Measurements from ENCODE around the gene HS3ST3A1. TPM values are rescaled to one million over a fixed set of nuclear protein-coding genes. Genes with fewer than 3 reads are reported as not detected.
"Not testable (repeated sequence)": the region's sequence is repeated elsewhere in the genome, so short reads cannot be mapped to it uniquely, and the experiment has no call there.

HS3ST3A1 gene
- total RNA-seq, 1 donor from 2014 or later = not detected

DNA sequence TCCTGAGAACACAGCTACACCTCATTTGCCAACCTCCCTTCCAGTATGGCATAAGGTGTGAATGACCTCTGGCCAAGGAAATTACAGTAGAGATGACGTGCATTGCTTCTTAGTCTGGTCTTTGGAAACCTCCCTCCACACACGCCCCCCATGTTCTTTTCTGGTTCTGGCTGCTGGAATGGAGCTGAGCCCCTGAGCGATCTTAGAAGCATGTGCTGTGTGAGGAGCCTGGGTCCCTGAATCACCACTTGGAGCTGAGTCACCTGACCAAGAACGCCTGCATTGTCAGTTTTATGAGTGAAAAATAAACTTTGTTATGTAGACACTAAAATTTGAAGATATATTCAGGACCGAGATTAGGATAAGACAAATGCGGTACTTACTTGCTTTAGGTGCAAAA is 51.4 kb downstream of the HS3ST3A1 start:
- Mint-ChIP-seq H3K4me3 (no peak overlapping the region), H3K9me3 (peaks cover 13% of the 10 kb centered on the region), H3K4me1 (no peaks in the 10 kb centered on the region), H3K27ac (no peak overlapping the region), H3K27me3 (peaks cover 8% of the 10 kb centered on the region), H3K36me3 (ENCODE audit: low read depth) (no peaks in the 10 kb centered on the region)
- DNase-seq (no peak), ATAC-seq (ENCODE audit: low read depth) (no peak)
- POLR2A ChIA-PET = no interaction called here
- CTCF ChIA-PET = no interaction called here
- intact Hi-C loops (cut with micrococcal nuclease) = no loop called here
- TF ChIP-seq, protein P1, sequence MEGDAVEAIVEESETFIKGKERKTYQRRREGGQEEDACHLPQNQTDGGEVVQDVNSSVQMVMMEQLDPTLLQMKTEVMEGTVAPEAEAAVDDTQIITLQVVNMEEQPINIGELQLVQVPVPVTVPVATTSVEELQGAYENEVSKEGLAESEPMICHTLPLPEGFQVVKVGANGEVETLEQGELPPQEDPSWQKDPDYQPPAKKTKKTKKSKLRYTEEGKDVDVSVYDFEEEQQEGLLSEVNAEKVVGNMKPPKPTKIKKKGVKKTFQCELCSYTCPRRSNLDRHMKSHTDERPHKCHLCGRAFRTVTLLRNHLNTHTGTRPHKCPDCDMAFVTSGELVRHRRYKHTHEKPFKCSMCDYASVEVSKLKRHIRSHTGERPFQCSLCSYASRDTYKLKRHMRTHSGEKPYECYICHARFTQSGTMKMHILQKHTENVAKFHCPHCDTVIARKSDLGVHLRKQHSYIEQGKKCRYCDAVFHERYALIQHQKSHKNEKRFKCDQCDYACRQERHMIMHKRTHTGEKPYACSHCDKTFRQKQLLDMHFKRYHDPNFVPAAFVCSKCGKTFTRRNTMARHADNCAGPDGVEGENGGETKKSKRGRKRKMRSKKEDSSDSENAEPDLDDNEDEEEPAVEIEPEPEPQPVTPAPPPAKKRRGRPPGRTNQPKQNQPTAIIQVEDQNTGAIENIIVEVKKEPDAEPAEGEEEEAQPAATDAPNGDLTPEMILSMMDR (IDR thresholded peaks at IDR 0.05) = no peak

DNA sequence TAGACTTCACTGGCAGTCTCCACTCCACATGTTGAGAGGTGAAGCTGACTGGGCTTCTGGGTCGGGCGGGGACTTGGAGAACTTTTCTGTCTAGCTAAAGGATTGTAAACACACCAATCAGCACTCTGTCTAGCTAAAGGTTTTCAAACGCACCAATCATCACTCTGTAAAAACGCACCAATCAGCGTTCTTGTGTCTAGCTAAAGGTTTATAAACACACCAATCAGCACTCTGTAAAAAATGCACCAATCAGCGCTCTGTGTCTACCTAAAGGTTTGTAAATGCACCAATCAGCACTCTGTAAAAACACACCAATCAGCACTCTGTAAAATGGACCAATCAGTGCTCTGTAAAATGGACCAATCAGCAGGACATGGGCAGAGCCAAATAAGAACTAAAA is 53.2 kb downstream of the HS3ST3A1 start:
- CTCF ChIA-PET; H3K4me3 Mint-ChIP-seq; H3K27ac Mint-ChIP-seq; H3K27me3 Mint-ChIP-seq; DNase-seq; intact Hi-C loops (cut with micrococcal nuclease); ATAC-seq (ENCODE audit: low read depth); POLR2A ChIA-PET; H3K4me1 Mint-ChIP-seq; H3K36me3 Mint-ChIP-seq (ENCODE audit: low read depth): not testable (repeated sequence)
- peaks cover 13% of the 10 kb centered on the region for H3K9me3 Mint-ChIP-seq

DNA sequence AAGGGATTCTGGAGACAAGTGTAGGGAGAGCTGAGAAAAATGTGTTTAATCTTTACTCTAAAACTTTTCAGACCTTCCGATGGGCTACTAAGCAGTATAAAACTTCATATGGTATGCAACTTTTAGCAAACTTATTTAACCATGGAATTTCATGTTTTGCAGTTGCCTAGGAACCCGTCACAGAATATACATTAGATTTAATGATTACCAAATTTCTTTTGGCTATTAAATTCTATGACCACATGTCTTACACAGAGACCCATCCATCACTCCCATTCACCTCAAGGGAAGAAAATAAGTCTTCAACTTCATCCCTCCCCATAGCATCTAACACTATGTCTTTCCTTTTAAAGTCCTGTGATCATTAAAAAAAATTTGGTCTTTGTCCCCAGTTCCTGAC is 54.9 kb downstream of the HS3ST3A1 start:
- Mint-ChIP-seq H3K4me1 (no peaks in the 10 kb centered on the region), H3K9me3 (peaks cover 13% of the 10 kb centered on the region), H3K27me3 (peaks cover 8% of the 10 kb centered on the region), H3K4me3 (no peak overlapping the region), H3K27ac (no peak overlapping the region), H3K36me3 (ENCODE audit: low read depth) (no peaks in the 10 kb centered on the region)
- ATAC-seq (ENCODE audit: low read depth) (no peak), DNase-seq (no peak)
- TF ChIP-seq, protein P1 (IDR thresholded peaks at IDR 0.05) = no peak
- CTCF ChIA-PET = no interaction called here
- POLR2A ChIA-PET = no interaction called here
- intact Hi-C loops (cut with micrococcal nuclease) = no loop called here

DNA sequence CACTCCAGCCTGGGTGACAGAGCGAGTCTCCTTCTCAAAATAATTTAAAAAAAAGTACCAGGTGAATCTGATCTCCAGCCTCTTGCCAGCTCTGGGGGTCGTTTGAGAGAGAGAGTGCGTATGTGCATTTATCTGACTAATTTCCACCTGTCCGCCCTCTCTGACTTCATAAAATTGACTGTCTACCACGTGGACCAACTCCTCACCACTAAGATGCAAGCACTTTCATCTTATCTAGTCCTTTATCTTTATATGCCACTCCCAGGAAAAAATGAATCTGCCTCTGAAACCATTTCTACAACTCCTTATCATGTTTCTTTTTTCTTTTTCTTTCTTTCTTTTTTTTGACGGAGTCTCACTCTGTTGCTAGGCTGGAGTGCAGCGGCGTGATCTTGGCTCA is 55.8 kb downstream of the HS3ST3A1 start:
- intact Hi-C loops (cut with micrococcal nuclease) = no loop called here
- peaks cover 13% of the 10 kb centered on the region for H3K9me3 Mint-ChIP-seq
- POLR2A ChIA-PET = no interaction called here
- no peak overlapping the region for H3K4me3 Mint-ChIP-seq
- TF ChIP-seq, protein P1 (IDR thresholded peaks at IDR 0.05) = no peak
- peaks cover 10% of the 10 kb centered on the region for H3K27me3 Mint-ChIP-seq
- no peaks in the 10 kb centered on the region for H3K4me1 Mint-ChIP-seq
- CTCF ChIA-PET = no interaction called here
- no peak overlapping the region for H3K27ac Mint-ChIP-seq
- ATAC-seq (ENCODE audit: low read depth) (no peak), DNase-seq (no peak)
- H3K36me3 Mint-ChIP-seq (ENCODE audit: low read depth) = no peaks in the 10 kb centered on the region

DNA sequence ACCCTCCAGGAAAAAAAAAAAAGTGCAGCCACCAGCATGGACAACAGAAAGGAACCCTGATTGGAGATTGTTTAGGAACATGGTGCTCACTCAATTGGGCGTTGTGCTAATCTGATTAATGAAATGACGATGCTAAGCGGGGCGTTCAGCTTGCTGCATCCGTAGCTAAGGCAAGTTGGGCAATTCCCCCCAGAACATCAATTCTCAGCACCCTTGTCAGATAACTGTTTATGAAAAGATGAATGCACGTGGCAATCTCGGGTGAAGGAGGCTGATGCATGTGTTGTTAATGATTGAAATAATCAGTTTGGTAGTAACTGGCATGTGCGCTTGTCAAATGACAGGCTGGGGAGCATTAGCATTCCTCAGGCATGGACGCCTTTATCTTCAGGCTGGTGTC is 57.0 kb downstream of the HS3ST3A1 start:
- DNase-seq (no peak), ATAC-seq (ENCODE audit: low read depth) (no peak)
- no peak overlapping the region for H3K27ac Mint-ChIP-seq
- ChIA-PET CTCF (no interaction called here), POLR2A (no interaction called here)
- H3K27me3 Mint-ChIP-seq = peaks cover 10% of the 10 kb centered on the region
- TF ChIP-seq, protein P1 (IDR thresholded peaks at IDR 0.05) = no peak
- no peak overlapping the region for H3K4me3 Mint-ChIP-seq
- peaks cover 8% of the 10 kb centered on the region for H3K9me3 Mint-ChIP-seq
- intact Hi-C loops (cut with micrococcal nuclease) = no loop called here
- H3K36me3 Mint-ChIP-seq (ENCODE audit: low read depth) = no peaks in the 10 kb centered on the region
- no peaks in the 10 kb centered on the region for H3K4me1 Mint-ChIP-seq

DNA sequence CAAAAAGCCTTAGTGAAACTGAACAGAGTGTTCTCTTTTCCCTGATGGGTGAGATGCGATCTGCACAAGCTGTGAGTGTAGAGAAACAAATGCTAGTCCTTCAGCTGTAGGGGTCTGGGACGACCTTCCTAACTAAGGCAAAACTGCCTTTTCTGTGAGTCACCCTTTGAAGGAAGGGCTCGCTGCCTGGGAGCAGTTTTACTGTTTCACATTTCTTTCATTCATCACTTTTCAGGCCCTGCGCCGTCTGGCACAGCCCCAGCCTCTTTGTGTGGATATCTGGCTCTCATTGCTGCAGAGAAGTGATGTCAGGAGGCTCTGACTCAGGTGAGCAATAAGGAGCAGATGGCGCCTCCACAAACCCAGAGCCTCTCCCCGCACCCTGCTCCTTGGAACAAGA is 57.4 kb downstream of the HS3ST3A1 start:
- no peaks in the 10 kb centered on the region for H3K36me3 Mint-ChIP-seq (ENCODE audit: low read depth)
- H3K9me3 Mint-ChIP-seq = peaks cover 4% of the 10 kb centered on the region
- H3K27ac Mint-ChIP-seq = no peak overlapping the region
- no peak overlapping the region for H3K4me3 Mint-ChIP-seq
- ChIA-PET POLR2A (no interaction called here), CTCF (no interaction called here)
- H3K27me3 Mint-ChIP-seq = peaks cover 10% of the 10 kb centered on the region
- DNase-seq (no peak), ATAC-seq (ENCODE audit: low read depth) (no peak)
- TF ChIP-seq, protein P1 (IDR thresholded peaks at IDR 0.05) = no peak
- no peaks in the 10 kb centered on the region for H3K4me1 Mint-ChIP-seq
- intact Hi-C loops (cut with micrococcal nuclease) = no loop called here

Measured in activated B cell treated with CpG ODN at 0.5 μM for 24 hours (primary cell).